Vagina (tissue), 2 donors: Measurements from ENCODE around the gene MRNIP. TPM values are rescaled to one million over a fixed set of nuclear protein-coding genes. Genes with fewer than 3 reads are reported as not detected.
"Not testable (repeated sequence)": the region's sequence is repeated elsewhere in the genome, so short reads cannot be mapped to it uniquely, and the experiment has no call there.

Experiments
- DNase-seq, 2 donors: peaks; one replicate each; pipeline ENCODE4 v3.0.0-alpha.2; 2017; ENCODE audit errors: extremely low spot score in 2 of 2
- H3K27ac ChIP-seq: fragments of 200-600 bp; sonication (generic); one replicate; pipeline ENCODE4 v1.5.1; 2019
- H3K27me3 ChIP-seq: fragments of 200-600 bp; sonication (generic); one replicate; pipeline ENCODE4 v1.5.1; 2019
- H3K36me3 ChIP-seq, 2 donors: fragments of 200-600 bp; sonication (generic); one replicate each; pipeline ENCODE4 v1.5.1; 2017 to 2019
- H3K4me1 ChIP-seq: fragments of 200-600 bp; sonication (generic); one replicate; pipeline ENCODE4 v1.5.1; 2019
- H3K4me3 ChIP-seq, 2 donors: fragments of 200-600 bp; sonication (generic); 1 replicate in 1 of 2; 2 replicates in 1 of 2; pipeline ENCODE4 v1.5.1; 2016 to 2019
- H3K9me3 ChIP-seq: fragments of 200-600 bp; sonication (generic); one replicate; pipeline ENCODE4 v1.5.1; 2019
- POLR2A ChIP-seq, 2 donors: fragments of 450-650 bp; IDR thresholded peaks; one replicate each; pipeline ENCODE4 v1.6.1; 2017; ENCODE audit warnings: antibody characterized with exemption in 2 of 2, mild to moderate bottlenecking in 2 of 2, moderate library complexity in 2 of 2
- POLR2AphosphoS5 ChIP-seq, 2 donors: sonication (generic); formaldehyde crosslinking; IDR thresholded peaks; one replicate each; pipeline ENCODE4 v1.9.0; 2017; ENCODE audit warnings: antibody characterized with exemption in 2 of 2, mild to moderate bottlenecking in 2 of 2, low read depth in 1 of 2; ENCODE audit not compliant: insufficient read depth in 1 of 2
- intact Hi-C: fragments of 100-400 bp; cut with DNase I; formaldehyde crosslinking; loops from one replicate; pipeline ENCODE4 v1.15.1; 2023
- microRNA counts, 2 donors: library from miRNA; unstranded; fragments of <30 nt; microRNA quantifications; one replicate each; lab custom pipeline; 2016 to 2017
- microRNA-seq: library from miRNA; unstranded; fragments of <30 nt; microRNA quantifications from one replicate; pipeline ENCODE4, GENCODE V29; 2017; ENCODE audit warnings: borderline number of aligned reads, borderline replicate concordance
- small RNA-seq: library from RNA; depleted of rRNA; stranded (forward); fragments of <200 nt; gene quantifications from one replicate; pipeline ENCODE3, GENCODE V24; 2016
- total RNA-seq: library from RNA; depleted of rRNA; stranded (reverse); fragments of >200 nt; gene quantifications from one replicate; pipeline ENCODE4 v1.2.3, GENCODE V29; 2016
- TF ChIP-seq, protein P1 (sequence below), 3 experiments: fragments of 450-650 bp in 2 of 3; fragments of 200-600 bp in 1 of 3; sonication (generic) in 1 of 3; IDR thresholded peaks; one replicate each; pipeline ENCODE4 v1.5.1; 2017 to 2019; ENCODE audit warnings: antibody characterized with exemption in 3 of 3, mild to moderate bottlenecking in 2 of 3, moderate library complexity in 2 of 3

The MRNIP gene
- total RNA-seq, 1 donor from 2014 or later = 53.8 TPM

DNA sequence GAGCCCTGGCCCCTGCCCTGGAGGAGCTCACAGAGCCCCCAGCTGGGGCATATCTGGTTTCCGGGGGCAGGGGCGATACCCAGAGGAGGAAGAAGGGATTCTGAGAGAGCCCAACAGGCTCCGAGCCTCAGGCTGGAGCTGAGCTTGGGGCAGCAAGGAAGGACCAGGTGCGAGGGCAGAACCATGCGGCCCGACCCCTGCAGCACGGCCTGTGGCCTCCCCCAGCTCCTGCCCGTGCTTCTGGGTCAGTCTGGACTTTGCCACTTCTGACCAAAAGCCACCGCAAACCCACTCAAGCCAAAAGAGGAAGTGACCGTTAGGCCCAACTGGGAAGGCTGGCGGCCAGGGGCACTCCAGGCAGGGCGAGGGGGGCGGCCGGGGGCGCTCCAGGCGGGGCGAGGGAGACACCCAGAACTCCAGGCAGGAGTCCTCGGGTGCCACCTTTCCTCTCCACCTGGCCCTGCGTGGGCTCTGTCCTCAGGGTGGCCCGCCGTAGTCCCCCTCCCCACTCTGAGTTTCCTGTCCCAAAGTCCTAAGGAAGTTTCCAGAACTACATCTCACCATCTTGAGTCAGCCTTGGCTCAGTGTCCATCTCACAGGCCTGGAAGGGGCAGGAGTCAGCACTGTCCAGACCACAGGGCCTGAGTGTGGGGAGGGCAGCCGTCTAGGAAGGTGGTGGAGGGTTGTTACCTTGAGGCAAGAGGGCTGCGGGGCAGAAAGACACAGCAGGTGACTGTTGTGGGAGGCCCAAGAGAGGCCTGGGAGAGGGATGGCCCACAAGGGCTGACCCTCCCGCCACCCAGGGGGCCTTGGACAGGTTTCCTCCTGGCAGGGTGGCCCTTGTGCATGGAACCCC, 65.8 kb downstream of the MRNIP start:
- intact Hi-C loops = loop anchor here (10.0 kb wide), 1 partner anchor 108 kb away; the partner anchor contains the start of gene CBY3
- H3K4me1 ChIP-seq = peaks cover 45% of the 10 kb centered on the region

DNA sequence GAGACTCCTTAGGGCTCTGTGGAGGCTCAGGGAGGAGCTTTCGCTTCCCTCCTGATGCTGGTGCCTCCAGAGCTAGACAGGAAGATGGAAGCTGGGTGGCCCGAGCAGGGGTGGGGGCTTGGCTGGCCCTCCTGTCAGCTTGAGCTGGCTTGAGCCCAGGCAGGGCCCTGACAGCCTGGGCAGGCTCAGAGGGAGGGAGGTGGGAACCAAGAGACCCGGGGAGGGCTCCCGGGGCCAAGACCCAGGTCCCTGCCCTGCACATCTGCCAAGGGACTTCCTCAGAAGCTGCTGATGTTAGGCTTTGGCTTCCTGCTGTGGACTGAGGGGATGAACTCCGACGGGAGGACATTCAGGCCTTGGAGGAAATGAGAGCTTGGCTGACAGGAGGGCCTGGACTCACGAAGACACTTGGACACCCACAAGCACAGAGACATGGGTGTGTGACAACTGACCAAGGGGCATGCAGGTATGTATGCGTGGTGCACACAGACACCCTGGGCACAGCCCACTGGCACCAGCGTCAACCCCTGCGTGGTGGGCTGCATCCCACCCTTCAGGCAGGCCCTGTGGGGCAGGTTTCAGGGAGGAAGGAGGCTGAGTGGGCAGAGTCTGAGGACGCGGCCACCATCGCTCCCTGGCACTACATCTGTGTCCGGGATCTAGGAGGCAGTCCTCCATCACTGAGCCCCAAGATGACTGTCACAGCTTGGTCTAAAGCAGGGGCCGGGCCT, 66.6 kb downstream of the MRNIP start:
- Histone ChIP-seq H3K27me3 (no peaks in the 10 kb centered on the region), H3K9me3 (no peaks in the 10 kb centered on the region), H3K36me3 (no peaks in the 10 kb centered on the region), H3K27ac (peak overlapping the region; percentile 94), H3K4me1 (peaks cover 41% of the 10 kb centered on the region), H3K4me3 (no peak overlapping the region)
- DNase-seq = peak in 1 of 2 donors; percentile 93
- TF ChIP-seq POLR2AphosphoS5 (IDR thresholded peaks at IDR 0.05; ENCODE audit: insufficient read depth in 1 of 2, low read depth in 1 of 2) (no peak), POLR2A (IDR thresholded peaks at IDR 0.05) (no peak)
- TF ChIP-seq, protein P1, sequence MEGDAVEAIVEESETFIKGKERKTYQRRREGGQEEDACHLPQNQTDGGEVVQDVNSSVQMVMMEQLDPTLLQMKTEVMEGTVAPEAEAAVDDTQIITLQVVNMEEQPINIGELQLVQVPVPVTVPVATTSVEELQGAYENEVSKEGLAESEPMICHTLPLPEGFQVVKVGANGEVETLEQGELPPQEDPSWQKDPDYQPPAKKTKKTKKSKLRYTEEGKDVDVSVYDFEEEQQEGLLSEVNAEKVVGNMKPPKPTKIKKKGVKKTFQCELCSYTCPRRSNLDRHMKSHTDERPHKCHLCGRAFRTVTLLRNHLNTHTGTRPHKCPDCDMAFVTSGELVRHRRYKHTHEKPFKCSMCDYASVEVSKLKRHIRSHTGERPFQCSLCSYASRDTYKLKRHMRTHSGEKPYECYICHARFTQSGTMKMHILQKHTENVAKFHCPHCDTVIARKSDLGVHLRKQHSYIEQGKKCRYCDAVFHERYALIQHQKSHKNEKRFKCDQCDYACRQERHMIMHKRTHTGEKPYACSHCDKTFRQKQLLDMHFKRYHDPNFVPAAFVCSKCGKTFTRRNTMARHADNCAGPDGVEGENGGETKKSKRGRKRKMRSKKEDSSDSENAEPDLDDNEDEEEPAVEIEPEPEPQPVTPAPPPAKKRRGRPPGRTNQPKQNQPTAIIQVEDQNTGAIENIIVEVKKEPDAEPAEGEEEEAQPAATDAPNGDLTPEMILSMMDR (IDR thresholded peaks at IDR 0.05) = no peak
- intact Hi-C loops = loop anchor here (10.0 kb wide), 1 partner anchor 107 kb away; the partner anchor contains the start of gene CBY3

More for the DNA sequence above, 65.8 kb downstream of the MRNIP start:
- Histone ChIP-seq H3K27me3 (no peaks in the 10 kb centered on the region), H3K4me3 (no peak overlapping the region), H3K27ac (peak overlapping the region; percentile 94), H3K9me3 (no peaks in the 10 kb centered on the region), H3K36me3 (peaks cover 0 to 8% of the 10 kb centered on the region in 2 donors)
- no peak for TF ChIP-seq POLR2AphosphoS5 (IDR thresholded peaks at IDR 0.05; ENCODE audit: insufficient read depth in 1 of 2, low read depth in 1 of 2)
- TF ChIP-seq, protein P1 (IDR thresholded peaks at IDR 0.05) = no peak
- TF ChIP-seq POLR2A (IDR thresholded peaks at IDR 0.05) = no peak
- DNase-seq = no peak

DNA sequence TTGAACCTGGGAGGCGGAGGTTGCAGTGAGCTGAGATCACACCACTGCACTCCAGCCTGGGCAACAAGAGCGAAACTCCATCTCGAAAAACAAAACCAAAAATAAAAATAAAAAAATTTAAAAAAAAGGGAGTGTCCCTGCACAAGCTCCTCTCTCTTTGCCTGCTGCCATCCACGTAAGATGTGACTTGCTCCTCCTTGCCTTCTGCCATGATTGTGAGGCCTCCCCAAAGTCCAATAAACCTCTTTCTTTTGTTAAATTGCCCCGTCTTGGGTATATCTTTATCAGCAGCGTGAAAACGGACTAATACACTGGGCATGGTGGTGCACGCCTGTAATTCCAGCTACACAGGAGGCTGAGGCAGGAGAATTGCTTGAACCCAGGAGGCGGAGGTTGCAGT, 69.3 kb downstream of the MRNIP start:
- H3K27ac ChIP-seq, H3K36me3 ChIP-seq, intact Hi-C loops, DNase-seq, H3K9me3 ChIP-seq, H3K27me3 ChIP-seq, H3K4me3 ChIP-seq: not testable (repeated sequence)
- peaks cover 17% of the 10 kb centered on the region for H3K4me1 ChIP-seq

DNA sequence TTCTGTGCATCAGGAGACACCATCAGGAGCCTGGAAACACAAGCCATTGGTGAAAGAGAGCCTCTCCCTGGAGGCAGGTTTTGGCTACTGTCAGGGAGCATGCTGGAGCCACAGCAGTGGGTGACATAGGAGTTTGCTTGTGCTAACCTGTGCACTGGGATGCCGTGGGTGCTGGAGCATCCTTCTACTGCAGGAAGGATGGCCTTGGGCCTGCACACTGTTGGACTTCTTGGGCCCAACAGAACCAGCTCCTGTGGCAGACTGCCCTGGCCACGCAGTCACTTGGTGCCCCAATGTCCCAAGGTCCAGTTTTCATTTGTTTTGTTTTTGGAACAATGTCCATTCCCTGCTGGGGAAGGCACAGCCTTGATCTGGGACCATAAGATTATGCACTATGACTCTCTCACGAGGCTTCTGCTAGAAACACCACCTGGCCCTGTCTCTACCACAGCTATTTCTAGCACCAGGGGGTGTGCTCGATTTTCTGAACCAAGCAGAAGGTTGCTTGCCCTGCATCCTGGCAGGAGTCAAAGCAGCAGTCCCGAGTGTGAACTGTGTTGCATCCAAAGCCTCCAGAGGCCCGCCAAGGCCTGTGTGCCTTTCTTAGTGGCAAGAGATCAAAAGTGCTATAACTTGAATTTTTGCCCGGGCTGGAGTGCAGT, 70.3 kb downstream of the MRNIP start:
- peaks cover 7% of the 10 kb centered on the region for H3K4me1 ChIP-seq
- intact Hi-C loops = no loop called here
- H3K4me3 ChIP-seq = no peak overlapping the region
- H3K27me3 ChIP-seq = no peaks in the 10 kb centered on the region
- TF ChIP-seq POLR2A (IDR thresholded peaks at IDR 0.05) (no peak), POLR2AphosphoS5 (IDR thresholded peaks at IDR 0.05; ENCODE audit: insufficient read depth in 1 of 2, low read depth in 1 of 2) (no peak)
- TF ChIP-seq, protein P1 (IDR thresholded peaks at IDR 0.05) = no peak
- DNase-seq = no peak
- no peaks in the 10 kb centered on the region for H3K9me3 ChIP-seq
- no peaks in the 10 kb centered on the region for H3K36me3 ChIP-seq
- H3K27ac ChIP-seq = no peak overlapping the region

MicroRNAs encoded within 50 kb of the gene (microRNA counts, 767-probe panel; counts per million panel counts)
- microRNA hsa-miR-1229 (lab: Ali Mortazavi, UCI) = 238 to 261 counts per million in 2 donors

Small RNAs within 50 kb of the gene (microRNA-seq; reads per million reads assigned to microRNA genes)
- 1.4 reads per million for gene MIR1229

Small RNAs within 50 kb of the gene (small RNA-seq; reads per million reads assigned to genes)
- gene MIR1229 = not detected
- gene RF00019 = not detected

Other genes starting within 250 kb of the MRNIP start
- gene HNRNPH1, start 235.1 kb downstream of the MRNIP start, total RNA-seq = 483 TPM
- not detected for gene CBY3, start 177.8 kb downstream of the MRNIP start, total RNA-seq
- gene CANX, start 159.8 kb downstream of the MRNIP start, total RNA-seq = 208 TPM
- gene MAML1, start 126.0 kb downstream of the MRNIP start, total RNA-seq = 25.3 TPM
- gene LTC4S, start 64.8 kb downstream of the MRNIP start, total RNA-seq = 10.6 TPM
- gene MGAT4B, start 52.0 kb downstream of the MRNIP start, total RNA-seq = 95.5 TPM
- 373 TPM for gene SQSTM1, start 37.9 kb downstream of the MRNIP start, total RNA-seq
- gene TBC1D9B, start 49.1 kb upstream of the MRNIP start, total RNA-seq = 125 TPM
- gene RNF130, start 212.9 kb upstream of the MRNIP start, total RNA-seq = 103 TPM